Measurements from ENCODE around the gene TCERG1L. TPM values are rescaled to one million over a fixed set of nuclear protein-coding genes. Genes with fewer than 3 reads are reported as not detected.

TCERG1L gene
- total RNA-seq, 2 experiments from 2014 or later: 0.06 TPM; not detected in 1

DNA sequence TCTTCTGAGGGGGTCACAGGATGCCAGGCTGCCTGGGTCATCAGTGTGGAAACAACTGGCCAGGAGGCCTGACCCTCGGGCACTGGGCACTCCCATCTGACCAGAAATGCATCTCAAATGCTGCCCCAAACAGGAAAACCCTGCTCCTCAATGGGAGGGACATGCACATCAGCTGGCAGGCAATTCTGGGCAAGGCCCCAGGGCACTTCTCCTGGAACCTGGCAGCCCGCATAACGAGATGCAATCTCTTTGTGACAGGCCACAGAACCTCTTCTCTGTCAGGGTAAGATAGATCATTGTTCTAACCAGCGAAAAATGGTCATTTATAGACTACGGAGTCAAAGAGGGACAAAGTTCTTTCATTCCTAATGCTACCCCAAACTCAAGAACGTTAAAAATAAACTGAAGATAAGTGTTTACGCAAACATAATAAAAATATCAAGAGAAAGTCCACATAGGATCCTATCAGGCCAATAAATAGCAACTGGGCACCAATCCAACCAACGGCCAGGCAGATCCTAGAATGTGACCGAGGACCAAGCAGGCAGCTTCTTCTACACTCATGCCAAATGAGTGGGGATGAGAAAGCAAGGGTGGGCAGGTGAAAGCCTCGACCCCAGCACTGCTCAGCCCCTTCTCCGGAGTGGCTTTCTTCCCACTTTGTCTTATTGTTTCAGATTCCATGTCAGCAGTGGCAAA, 212.3 kb downstream of the TCERG1L start:
- ATAC-seq (ENCODE audit: poor library complexity) (no peak), DNase-seq (no peak)
- Mint-ChIP-seq H3K27me3 (no peaks in the 10 kb centered on the region), H3K36me3 (ENCODE audit: low read depth) (no peaks in the 10 kb centered on the region), H3K4me1 (ENCODE audit: low read depth) (no peaks in the 10 kb centered on the region), H3K4me3 (no peak overlapping the region), H3K27ac (no peak overlapping the region), H3K9me3 (no peaks in the 10 kb centered on the region)
- ChIA-PET POLR2A (no interaction called here), CTCF (no interaction called here)
- no peaks in the 10 kb centered on the region for H3K36me3 ChIP-seq (ENCODE audit: insufficient read depth, low read length)
- intact Hi-C loops (cut with DNase I, micrococcal nuclease): no loop called here
- no peak for TF ChIP-seq CTCF (IDR thresholded peaks at IDR 0.05)
- H3K27ac ChIP-seq (ENCODE audit: low read depth in 1 of 2, low read length in 2 of 2): no peak overlapping the region
- no peaks in the 10 kb centered on the region for H3K27me3 ChIP-seq (ENCODE audit: control insufficient read depth in 1 of 2, insufficient read depth in 2 of 2, low read length in 2 of 2)
- peaks cover 0 to 19% of the 10 kb centered on the region in 2 experiments for H3K9me3 ChIP-seq (ENCODE audit: control insufficient read depth in 1 of 2, insufficient read depth in 1 of 2, low read length in 2 of 2)
- no peaks in the 10 kb centered on the region for H3K4me1 ChIP-seq (ENCODE audit: insufficient read depth, low read length)
- no peak overlapping the region for H3K4me3 ChIP-seq (ENCODE audit: low read length)

DNA sequence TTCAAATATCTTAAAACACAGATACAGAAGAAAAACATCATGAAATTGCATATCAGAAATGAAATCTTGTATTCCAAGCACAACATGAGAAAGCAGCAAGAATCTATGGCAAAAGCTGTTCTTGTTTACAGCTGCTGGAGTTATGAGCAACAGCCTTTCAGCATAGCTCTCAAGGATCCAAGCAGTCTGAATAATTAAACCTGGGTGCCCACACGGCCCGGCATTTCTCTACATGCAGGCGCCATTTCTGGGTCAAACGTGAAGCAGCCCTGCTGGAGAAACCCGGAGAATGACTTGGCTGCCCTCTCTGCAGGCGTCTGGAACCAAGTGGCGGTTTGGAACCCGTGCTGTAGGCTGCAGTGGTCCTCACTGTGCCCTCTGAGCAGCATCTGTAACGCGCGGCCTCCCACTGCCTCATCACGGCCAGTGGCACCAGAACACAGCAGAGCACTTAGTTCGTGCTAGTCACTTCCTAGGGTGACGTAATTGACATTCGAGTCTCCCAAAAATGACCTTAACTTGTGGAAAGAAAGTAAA, 213.0 kb downstream of the TCERG1L start:
- POLR2A ChIA-PET: no interaction called here
- CTCF ChIA-PET: no interaction called here
- intact Hi-C loops (cut with DNase I, micrococcal nuclease): no loop called here

DNA sequence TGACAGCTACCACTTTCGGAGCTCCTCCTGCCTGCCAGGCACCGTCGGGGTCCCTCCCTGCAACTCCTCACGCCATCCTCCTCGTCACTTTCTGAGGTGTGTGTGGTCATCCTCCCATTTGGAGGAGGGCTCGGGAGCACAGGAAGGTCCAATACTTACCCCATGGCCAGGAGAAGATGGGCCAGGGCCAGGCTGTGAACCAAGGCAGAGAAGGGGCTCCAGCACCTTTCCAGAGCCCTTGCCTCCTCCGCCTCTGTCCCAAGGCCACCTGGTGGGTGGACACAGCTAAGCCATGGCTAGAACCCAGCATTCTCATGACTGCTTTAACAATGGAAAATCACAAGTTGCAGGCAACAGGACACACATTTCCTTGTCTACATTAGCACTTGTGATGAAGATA, 215.5 kb downstream of the TCERG1L start:
- Mint-ChIP-seq H3K27me3 (no peaks in the 10 kb centered on the region), H3K4me1 (ENCODE audit: low read depth) (no peaks in the 10 kb centered on the region), H3K27ac (no peak overlapping the region), H3K9me3 (no peaks in the 10 kb centered on the region), H3K4me3 (no peak overlapping the region), H3K36me3 (ENCODE audit: low read depth) (no peaks in the 10 kb centered on the region)
- CTCF ChIA-PET: no interaction called here
- ATAC-seq (ENCODE audit: poor library complexity) (no peak), DNase-seq (no peak)
- intact Hi-C loops (cut with DNase I, micrococcal nuclease): no loop called here
- peaks cover 2% of the 10 kb centered on the region for H3K4me1 ChIP-seq (ENCODE audit: insufficient read depth, low read length)
- H3K4me3 ChIP-seq (ENCODE audit: low read length): no peak overlapping the region
- no peaks in the 10 kb centered on the region for H3K27me3 ChIP-seq (ENCODE audit: control insufficient read depth in 1 of 2, insufficient read depth in 2 of 2, low read length in 2 of 2)
- H3K9me3 ChIP-seq (ENCODE audit: control insufficient read depth in 1 of 2, insufficient read depth in 1 of 2, low read length in 2 of 2): peaks cover 0 to 16% of the 10 kb centered on the region in 2 experiments
- no peak overlapping the region for H3K27ac ChIP-seq (ENCODE audit: low read depth in 1 of 2, low read length in 2 of 2)
- POLR2A ChIA-PET: no interaction called here
- no peak for TF ChIP-seq CTCF (IDR thresholded peaks at IDR 0.05)
- H3K36me3 ChIP-seq (ENCODE audit: insufficient read depth, low read length): no peaks in the 10 kb centered on the region

More for the DNA sequence above, 213.0 kb downstream of the TCERG1L start:
- DNase-seq: no peak
- Mint-ChIP-seq H3K27ac (no peak overlapping the region), H3K9me3 (no peaks in the 10 kb centered on the region), H3K36me3 (ENCODE audit: low read depth) (no peaks in the 10 kb centered on the region), H3K4me1 (ENCODE audit: low read depth) (no peaks in the 10 kb centered on the region), H3K27me3 (no peaks in the 10 kb centered on the region), H3K4me3 (no peak overlapping the region)
- Histone ChIP-seq H3K4me3 (ENCODE audit: low read length) (no peak overlapping the region), H3K9me3 (ENCODE audit: control insufficient read depth in 1 of 2, insufficient read depth in 1 of 2, low read length in 2 of 2) (peaks cover 0 to 19% of the 10 kb centered on the region in 2 experiments), H3K27me3 (ENCODE audit: control insufficient read depth in 1 of 2, insufficient read depth in 2 of 2, low read length in 2 of 2) (no peaks in the 10 kb centered on the region), H3K4me1 (ENCODE audit: insufficient read depth, low read length) (no peaks in the 10 kb centered on the region), H3K27ac (ENCODE audit: low read depth in 1 of 2, low read length in 2 of 2) (no peak overlapping the region), H3K36me3 (ENCODE audit: insufficient read depth, low read length) (no peaks in the 10 kb centered on the region)
- no peak for TF ChIP-seq CTCF (IDR thresholded peaks at IDR 0.05)
- ATAC-seq (ENCODE audit: poor library complexity): no peak

Measured in CD4-positive, alpha-beta T cell (primary cell).